Daoy (cell line): ENCODE measurements around the gene GNPTAB. TPM values are rescaled to one million over a fixed set of nuclear protein-coding genes. Genes with fewer than 3 reads are reported as not detected.

ENCODE experiments used
- DNase-seq: peaks from one replicate; pipeline ENCODE4 v3.0.0-alpha.2; 2015; ENCODE audit warnings: low read depth
- total RNA-seq: library from RNA; depleted of rRNA; stranded (reverse); fragments of >200 nt; shearing (Covaris generic); gene quantifications from 2 replicates; pipeline ENCODE4 v1.2.3, GENCODE V29; 2014

GNPTAB gene
- total RNA-seq, 1 experiment from 2014 or later = 20.7 TPM

GRCh38 chr12:101772012-101772775, 58.6 kb downstream of the GNPTAB start:
- DNase-seq = no peak

DNA sequence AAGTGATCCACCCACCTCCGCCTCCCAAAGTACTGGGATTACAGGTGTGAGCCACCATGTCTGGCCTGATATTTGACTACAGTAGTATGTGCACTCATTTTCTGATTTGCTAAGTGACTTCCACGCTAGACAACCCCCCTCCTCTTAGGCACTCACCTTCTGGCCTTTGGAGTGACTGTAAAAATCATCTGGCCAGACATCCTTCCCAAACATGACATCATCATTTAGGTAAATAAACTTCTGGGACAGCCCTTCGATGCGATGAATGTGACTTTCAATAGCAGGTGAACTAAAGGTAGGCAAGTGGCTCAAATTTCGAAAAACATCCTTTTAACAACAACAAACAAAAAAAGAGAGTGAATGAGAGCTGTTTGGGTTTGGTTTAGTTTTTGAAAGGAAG, 60.9 kb downstream of the GNPTAB start:
- no peak for DNase-seq

DNA sequence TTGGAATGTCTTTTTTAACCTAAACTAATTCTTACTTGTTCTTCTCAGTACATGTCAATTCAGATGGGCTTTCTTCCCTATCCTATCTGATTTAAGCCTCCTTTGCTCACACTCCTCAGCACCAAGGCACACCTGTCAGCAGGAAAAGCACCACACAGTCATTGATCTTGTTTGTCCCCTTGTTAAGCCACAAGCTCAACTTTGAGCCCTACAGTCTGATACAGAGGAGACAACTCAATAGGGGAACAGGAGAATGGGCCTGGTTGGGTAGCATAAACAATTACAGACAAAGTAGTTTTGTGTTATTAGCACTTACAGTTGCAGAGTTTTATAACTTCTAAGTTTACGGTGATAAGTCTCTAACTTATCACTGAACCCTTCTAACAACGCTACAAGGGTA, 62.0 kb downstream of the GNPTAB start:
- no peak for DNase-seq

DNA sequence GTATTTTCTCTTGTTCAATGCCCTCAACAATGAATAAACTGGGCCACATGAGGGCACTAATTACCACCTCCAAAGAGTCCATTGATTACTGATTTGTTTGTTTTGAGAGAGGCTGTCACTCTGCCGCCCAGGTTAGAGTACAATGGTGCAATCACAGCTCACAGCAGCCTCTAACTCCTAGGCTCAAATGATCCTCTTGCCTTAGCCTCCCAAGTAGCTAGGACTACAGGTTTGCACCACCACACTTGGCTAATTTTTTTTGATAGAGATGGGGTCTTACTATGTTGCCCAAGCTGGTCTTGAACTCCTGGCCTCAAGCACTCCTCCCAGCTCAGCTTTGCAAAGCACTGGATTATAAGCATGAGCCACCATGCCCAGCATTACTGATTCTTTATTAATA, 63.2 kb downstream of the GNPTAB start:
- no peak for DNase-seq

DNA sequence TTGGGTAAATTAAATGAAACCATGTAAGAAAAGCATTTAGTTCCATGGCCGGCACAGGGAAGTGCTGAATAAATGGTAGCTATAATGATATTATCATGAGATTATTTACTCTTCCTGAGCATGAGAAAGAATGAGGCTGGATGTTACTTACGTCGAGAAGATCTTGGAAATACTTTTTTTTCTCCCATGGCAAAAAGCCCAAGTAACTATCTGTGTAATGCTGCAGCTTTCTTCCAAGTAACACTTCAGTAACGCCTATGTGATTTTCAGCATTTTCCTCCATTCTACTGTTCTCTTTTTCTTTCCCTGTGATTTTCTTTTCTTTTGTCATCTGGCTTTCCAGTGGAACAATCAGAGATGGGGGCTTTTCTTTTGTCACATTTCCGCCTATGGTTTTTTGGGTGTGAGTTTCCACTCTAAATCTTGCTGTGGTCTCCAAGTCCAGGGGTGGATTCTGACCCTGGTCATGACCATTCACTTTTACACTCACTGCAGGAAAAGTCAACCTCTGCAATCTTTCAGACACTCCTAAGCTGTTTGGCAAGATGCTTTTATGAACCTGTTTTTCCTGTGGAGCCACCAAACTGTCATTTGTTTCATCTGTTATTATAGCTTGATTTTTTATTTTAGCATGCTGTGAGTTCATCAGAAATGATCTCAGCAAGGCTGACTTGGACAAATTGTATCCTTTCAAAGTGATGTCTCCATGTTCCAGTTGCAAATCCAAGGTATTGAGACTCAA, 66.5 kb downstream of the GNPTAB start:
- no peak for DNase-seq

- DNase-seq = no peak
Measured at GRCh38 chr12:101763246-101763931, 67.4 kb downstream of the GNPTAB start.

DNA sequence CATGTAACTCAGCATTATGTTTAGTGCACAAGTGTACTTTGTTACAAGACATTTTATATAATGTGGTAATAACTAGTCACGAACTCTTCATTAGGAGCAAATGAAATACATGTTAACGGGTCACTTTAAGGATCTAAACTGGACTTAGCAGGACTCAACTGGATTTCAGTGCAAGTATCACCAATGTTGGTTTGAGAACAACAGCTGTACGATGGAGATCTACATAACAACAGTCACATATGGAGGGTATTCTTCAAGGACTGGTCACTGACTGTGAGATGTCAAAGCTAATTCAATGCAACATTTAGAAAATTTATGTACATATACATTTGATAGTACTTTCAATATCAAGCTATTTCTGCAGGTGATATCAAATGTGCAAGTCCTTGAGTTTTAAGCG, 69.0 kb downstream of the GNPTAB start:
- DNase-seq = no peak

GRCh38 chr12:101761350-101761749, 69.4 kb downstream of the GNPTAB start:
- no peak for DNase-seq

DNA sequence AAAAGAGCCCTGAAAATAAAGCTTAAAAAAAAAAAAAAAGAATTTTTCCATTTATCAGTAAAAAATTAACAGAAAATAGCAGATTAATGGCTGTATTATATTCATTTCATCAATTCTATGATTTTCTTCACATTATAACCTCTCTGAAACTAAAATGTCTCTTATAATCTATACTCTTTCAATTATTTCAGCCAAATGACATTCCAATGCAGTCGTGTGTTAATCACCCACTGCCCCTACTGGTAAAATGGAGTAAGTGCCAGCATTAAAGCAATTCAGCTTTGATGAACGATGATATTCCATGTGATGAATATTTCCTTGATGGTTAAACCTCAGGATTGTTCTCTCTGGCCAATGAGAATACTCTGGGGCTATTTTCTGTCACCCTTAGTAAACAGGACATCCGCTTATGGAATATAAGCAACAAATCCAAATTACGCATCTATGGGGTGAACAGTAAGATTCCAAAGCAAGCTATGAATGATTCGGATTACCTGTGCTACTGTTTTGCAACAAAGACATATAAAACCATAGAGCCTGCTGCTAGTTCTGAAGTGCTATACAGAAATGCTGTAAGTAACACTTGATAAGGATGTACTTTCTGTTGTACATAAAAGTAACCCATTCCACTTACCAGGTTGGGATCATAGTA, 71.2 kb downstream of the GNPTAB start:
- DNase-seq = peak; percentile 16

DNA sequence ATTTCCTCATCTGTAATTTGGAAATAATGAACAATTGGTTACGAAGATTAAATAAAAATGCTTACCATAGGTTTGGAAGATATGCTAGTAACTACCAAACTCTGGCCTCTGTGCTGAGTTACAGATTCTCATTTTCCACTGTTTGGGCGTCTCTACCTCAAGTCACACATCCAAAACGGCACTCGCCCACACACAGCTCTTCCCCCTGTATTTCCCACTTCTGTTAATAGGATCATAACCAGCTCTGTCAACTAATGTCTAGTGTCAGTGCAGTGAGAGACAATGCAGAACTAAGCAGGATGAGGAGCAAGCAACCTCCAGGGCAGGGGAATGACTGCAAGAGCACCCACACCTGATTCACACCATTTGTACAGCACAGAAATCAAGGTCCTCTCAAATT, 80.6 kb downstream of the GNPTAB start:
- no peak for DNase-seq

GRCh38 chr12:101749657-101750056, 81.1 kb downstream of the GNPTAB start:
- DNase-seq = no peak

- DNase-seq = no peak
Measured at GRCh38 chr12:101748907-101749306, 81.9 kb downstream of the GNPTAB start.

- no peak for DNase-seq
Measured at GRCh38 chr12:101747697-101748096, 83.1 kb downstream of the GNPTAB start.

GRCh38 chr12:101746661-101747060, 84.1 kb downstream of the GNPTAB start:
- DNase-seq = no peak

- DNase-seq = no peak
Measured at GRCh38 chr12:101746196-101746595, 84.6 kb downstream of the GNPTAB start.

DNA sequence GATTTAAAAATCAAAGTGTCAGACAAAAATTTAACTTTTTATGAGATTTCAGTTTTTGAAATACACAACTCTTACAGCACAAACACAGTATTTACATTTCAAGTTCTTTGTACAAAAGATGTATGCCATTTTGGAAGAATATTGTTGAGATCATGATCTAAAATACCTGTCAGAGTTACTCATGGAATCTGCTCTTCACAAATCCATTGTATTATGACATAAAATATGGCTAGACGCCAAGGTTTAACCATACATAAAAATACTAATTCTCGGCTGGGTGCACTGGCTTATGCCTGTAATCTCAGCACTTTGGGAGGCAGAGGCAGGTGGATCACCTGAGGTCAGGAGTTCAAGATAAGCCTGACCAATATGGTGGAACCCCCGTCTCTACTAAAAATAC, 85.3 kb downstream of the GNPTAB start:
- DNase-seq = no peak

DNA sequence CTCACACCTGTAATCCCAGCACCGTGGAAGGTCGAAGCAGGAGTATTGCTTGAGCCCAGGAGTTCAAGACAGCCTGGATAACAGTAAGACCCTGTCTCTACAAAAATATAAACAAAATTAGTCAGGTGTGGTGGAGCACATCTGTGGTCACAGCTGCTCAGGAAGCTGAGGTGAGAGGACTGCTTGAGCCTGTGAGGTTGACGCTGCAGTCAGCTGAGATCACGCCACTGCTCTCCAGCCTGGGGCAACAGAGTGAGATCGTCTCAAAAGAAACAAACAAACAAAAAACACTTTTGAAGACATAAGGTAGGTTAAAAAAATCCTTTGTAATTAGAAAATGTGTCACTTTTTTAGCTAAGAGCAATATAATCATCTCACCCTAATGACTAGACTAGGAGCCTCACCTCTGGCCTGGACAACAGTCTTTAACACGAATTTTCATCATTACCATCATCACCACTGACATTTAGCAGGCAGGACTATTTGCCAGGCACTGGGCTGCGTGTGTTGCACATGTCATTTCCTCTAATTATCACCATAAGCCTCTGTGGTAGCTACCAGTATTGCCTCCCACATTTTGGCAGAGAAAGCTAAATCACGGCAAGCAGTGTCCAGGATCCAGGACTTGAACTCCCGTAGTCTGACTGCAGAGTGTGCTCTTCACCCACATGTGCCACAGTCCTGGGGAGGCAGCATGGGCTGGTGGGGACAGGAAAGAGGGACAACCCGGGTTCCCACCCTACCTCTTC, 86.9 kb downstream of the GNPTAB start:
- DNase-seq = no peak

GRCh38 chr12:101743242-101743641, 87.5 kb downstream of the GNPTAB start:
- no peak for DNase-seq

GRCh38 chr12:101740980-101741379, 89.8 kb downstream of the GNPTAB start:
- DNase-seq = no peak

GRCh38 chr12:101740566-101740965, 90.2 kb downstream of the GNPTAB start:
- DNase-seq = no peak

GRCh38 chr12:101738920-101739665, 91.7 kb downstream of the GNPTAB start, which contains the start of gene SYCP3:
Gene SYCP3, minus strand, starts transcription at chr12:101739462. Its CDS starts 1,527 bp downstream, at chr12:101737935.
- DNase-seq = no peak
